ENCODE results near the gene LARGE1. TPM values are rescaled to one million over a fixed set of nuclear protein-coding genes. Genes with fewer than 3 reads are reported as not detected.

LARGE1 gene
- total and polyA plus RNA-seq, 9 of the 15 experiments (the other 6 are each of a cell fraction or from before 2014, with no cell fraction given) = 0.01 to 0.66 (median 0.14) TPM; not detected in 2

DNA sequence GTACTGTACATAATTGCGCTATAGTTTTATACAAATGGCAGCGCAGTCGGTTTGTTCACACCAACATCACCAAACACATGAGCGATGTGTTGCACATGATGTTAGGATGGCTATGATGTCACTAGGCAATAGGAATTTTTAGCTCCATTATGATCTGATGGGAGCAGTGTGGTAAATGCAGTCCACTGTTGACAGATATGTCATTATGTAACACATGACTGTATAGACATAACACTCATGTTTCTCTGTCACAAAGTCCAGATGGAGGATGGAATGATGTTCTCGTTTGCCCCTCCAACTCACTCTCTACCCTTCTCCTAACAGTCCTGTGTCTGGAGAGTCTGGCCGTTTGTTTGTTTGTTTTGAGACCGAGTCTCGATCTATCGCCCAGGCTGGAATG is 288.5 kb downstream of the LARGE1 start:
- Histone ChIP-seq H3K27me3 (ENCODE audit: control insufficient read depth in 2 of 2, insufficient read depth in 2 of 2, low read length in 2 of 2) (no peaks in the 10 kb centered on the region), H3K4me2 (ENCODE audit: insufficient read depth, low read length) (no peak overlapping the region), H2AFZ (ENCODE audit: low read depth, low read length) (no peak overlapping the region), H3K9me1 (ENCODE audit: control insufficient read depth, insufficient read depth, low read length) (no peaks in the 10 kb centered on the region), H3K9ac (ENCODE audit: insufficient read depth in 1 of 2, low read depth in 2 of 2, low read length in 2 of 2) (no peak overlapping the region), H3K27ac (ENCODE audit: extremely low read depth, low read depth, low read length) (no peak overlapping the region), H4K20me1 (replicated peaks; ENCODE audit: control insufficient read depth, insufficient read depth, low read length) (no peaks in the 10 kb centered on the region), H3K36me3 (ENCODE audit: control insufficient read depth, insufficient read depth, low read length) (no peaks in the 10 kb centered on the region), H3K4me1 (replicated peaks in 1 of 2; ENCODE audit: control insufficient read depth in 2 of 2, insufficient read depth in 2 of 2, low read length in 2 of 2) (no peaks in the 10 kb centered on the region), H3K4me3 (no peak overlapping the region), H3K79me2 (ENCODE audit: control insufficient read depth, insufficient read depth, low read length) (no peaks in the 10 kb centered on the region), H3K9me3 (replicated peaks; ENCODE audit: control insufficient read depth, insufficient read depth, low read depth, low read length) (no peaks in the 10 kb centered on the region)
- DNase-seq (ENCODE audit: extremely low read depth in 1 of 4, low spot score in 3 of 4) = no peak
- POLR2A ChIA-PET = no interaction called here
- no peak for FAIRE-seq
- TF ChIP-seq ZNF217 (CRISPR knock-in tag; IDR thresholded peaks at IDR 0.05) (no peak), ZNF57 (CRISPR knock-in tag; IDR thresholded peaks at IDR 0.05) (no peak), ZNF24 (IDR thresholded peaks at IDR 0.05) (no peak), ETV1 (tag; conservative IDR thresholded peaks at IDR 0.05; ENCODE audit: low read depth) (no peak), FOXM1 (IDR thresholded peaks at IDR 0.05; ENCODE audit: low read depth) (no peak), FOXM1 (CRISPR knock-in tag; IDR thresholded peaks at IDR 0.05; ENCODE audit: low read depth) (no peak), IRF2 (CRISPR knock-in tag; IDR thresholded peaks at IDR 0.05) (no peak)
- TF ChIP-seq, protein P1, sequence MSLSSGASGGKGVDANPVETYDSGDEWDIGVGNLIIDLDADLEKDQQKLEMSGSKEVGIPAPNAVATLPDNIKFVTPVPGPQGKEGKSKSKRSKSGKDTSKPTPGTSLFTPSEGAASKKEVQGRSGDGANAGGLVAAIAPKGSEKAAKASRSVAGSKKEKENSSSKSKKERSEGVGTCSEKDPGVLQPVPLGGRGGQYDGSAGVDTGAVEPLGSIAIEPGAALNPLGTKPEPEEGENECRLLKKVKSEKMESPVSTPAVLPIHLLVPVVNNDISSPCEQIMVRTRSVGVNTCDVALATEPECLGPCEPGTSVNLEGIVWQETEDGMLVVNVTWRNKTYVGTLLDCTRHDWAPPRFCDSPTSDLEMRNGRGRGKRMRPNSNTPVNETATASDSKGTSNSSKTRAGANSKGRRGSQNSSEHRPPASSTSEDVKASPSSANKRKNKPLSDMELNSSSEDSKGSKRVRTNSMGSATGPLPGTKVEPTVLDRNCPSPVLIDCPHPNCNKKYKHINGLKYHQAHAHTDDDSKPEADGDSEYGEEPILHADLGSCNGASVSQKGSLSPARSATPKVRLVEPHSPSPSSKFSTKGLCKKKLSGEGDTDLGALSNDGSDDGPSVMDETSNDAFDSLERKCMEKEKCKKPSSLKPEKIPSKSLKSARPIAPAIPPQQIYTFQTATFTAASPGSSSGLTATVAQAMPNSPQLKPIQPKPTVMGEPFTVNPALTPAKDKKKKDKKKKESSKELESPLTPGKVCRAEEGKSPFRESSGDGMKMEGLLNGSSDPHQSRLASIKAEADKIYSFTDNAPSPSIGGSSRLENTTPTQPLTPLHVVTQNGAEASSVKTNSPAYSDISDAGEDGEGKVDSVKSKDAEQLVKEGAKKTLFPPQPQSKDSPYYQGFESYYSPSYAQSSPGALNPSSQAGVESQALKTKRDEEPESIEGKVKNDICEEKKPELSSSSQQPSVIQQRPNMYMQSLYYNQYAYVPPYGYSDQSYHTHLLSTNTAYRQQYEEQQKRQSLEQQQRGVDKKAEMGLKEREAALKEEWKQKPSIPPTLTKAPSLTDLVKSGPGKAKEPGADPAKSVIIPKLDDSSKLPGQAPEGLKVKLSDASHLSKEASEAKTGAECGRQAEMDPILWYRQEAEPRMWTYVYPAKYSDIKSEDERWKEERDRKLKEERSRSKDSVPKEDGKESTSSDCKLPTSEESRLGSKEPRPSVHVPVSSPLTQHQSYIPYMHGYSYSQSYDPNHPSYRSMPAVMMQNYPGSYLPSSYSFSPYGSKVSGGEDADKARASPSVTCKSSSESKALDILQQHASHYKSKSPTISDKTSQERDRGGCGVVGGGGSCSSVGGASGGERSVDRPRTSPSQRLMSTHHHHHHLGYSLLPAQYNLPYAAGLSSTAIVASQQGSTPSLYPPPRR (CRISPR knock-in tag; IDR thresholded peaks at IDR 0.05; ENCODE audit: borderline replicate concordance) = no peak
- 0% methylated on average over 6 of the region's 9 CpGs for WGBS (ENCODE audit: insufficient coverage, low coverage, missing lambda C conversion rate)
- ATAC-seq = no peak
- no TSS peak for BruUV-seq (replicated peaks)
- CTCF ChIA-PET (ENCODE audit: low intra/inter-chr PET ratio) = no interaction called here
- in situ Hi-C loops (cut with MboI) (no loop called here), intact Hi-C loops (cut with micrococcal nuclease) (no loop called here)

Measured in K562 (cell line).